Stimulated activated CD8-positive, alpha-beta memory T cell treated with anti-CD3 and anti-CD28 coated beads, Interleukin-7, amount 100 ng/mL, for 24 hours (primary cell): Measurements from ENCODE around the gene HHAT.

ENCODE experiments used
- DNase-seq: peaks from one replicate; pipeline ENCODE4 v3.0.0-alpha.2; 2020; ENCODE audit warnings: low read depth

The HHAT gene

DNA sequence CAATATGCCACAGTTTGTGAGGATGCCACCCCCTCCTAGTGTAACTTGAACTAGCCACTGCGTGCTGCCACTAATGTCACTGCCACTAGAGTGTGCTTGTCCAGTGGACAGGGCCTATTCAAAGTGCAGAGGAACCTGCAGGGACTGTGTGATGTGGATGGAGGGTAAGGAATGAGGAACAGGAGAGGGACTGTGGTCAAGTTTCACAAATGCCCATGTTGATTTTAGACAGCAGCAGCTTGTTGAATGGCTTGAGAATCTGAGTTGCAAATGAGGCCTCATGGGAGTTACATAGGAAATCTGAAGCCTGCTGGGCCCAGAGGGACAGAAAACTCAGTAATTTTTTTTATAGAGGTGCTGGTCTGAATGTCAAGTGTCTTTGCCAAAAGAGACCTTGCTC lies 112.3 kb downstream of the HHAT start:
- no peak for DNase-seq

DNA sequence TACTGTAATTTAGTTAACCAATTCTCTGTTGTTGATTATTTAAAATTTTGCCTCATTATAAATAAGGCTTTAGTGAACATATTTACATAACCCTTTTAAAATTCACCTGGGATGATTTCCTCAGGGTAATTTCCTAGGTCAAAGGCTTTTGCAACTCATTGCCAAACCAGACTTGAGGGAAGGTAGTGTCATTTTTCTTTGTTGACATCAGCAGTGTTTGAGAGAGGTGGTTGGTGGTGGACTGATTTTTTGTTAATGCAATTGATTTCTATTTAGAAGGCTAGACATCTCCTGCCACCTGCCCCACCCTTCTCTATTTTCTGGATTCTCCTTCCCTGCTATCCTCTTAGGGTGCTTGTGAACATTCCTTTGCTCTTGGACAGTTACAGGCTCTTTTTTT lies 116.8 kb downstream of the HHAT start:
- no peak for DNase-seq

DNA sequence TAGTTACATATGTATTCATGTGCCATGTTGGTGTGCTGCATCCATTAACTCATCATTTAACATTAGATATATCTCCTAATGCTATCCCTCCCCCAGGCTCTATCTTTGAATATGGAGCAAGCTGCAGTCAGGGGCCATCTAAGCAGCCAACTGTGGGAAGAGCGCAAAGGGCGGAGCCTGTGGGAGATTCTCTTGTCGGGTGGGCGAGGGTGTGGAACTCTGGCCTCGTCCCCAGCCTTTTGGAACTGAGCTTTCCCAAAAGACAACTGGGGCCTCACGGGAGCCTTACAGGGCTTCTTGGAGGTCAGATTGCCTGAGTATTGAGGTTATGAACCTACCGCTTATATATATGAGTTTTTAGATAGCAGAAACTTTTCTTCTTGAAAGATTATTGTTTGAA lies 117.2 kb downstream of the HHAT start:
- DNase-seq: no peak

DNA sequence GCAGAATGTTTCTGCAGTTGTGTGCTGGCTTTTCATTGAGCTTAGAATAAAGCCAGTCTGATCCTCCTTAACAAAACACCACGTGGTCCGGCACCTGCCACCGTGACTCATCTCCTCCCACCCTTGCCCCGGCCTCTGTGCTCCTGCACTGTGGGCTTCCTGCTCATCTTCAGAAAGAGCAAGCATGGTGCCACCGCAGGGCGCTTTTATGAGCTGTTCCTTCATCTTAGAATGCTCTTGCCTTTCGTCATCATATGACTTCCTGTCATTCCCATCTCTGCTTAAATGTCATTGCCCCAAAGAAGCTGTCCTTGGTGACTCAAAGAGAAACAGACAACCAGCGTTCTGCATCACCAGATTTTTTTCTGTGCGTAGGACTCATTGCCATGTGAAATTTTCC lies 117.8 kb downstream of the HHAT start:
- peak; percentile 57 for DNase-seq

DNA sequence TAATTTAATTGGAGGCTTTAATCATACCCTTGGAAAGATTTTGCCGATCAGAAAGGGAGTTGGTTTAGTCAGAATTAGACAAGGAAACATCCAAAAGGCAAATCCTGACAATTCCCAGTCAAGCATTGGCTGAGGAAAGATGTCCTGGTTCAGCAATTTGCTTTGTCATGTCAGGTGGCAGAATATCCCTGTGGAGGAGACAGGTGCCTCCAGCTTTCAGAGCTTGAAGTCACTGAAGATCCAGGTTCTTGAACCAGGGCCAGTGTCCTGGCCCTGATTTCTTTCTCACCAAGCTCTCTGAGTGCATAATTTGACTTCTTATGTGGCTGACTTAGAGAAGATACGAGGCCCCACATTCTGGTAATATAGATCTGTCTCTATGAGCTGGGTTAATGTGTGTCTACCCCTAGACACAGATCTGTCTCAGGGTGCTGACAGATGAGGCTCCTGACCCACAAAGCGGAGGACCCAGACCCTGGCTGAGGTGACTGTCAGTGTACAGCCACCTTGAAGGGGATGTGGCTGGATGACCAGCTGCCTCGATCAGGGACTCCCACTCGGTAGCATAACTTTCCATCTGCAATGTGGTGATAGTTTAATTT lies 118.9 kb downstream of the HHAT start:
- no peak for DNase-seq

DNA sequence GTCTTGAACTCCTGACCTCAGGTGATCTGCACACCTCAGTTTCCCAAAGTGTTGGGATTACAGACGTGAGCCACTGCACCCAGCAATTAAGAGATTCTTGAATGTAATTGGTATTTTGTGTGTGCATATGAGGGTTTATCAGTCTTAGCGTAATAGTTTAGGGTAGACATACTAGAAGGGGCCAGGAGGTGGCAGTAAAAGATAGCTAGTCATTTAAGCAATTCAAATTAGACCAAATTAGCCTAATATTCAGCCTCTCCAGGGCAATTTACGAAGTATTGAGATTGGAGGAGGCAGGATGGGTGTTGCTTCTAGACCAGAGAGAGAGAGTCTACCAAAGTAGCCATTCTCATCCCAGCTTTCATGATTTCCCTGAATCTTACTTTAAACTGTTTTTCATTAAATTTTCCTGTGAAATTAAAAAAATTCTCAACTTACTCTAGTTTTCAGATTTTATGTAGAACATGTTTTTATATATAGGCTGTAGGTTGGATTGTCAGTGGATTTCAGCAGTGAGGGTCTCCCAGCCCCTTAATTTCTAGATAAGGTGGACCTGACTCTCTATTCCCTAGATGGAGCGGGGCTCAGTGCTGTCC lies 119.7 kb downstream of the HHAT start:
- no peak for DNase-seq

DNA sequence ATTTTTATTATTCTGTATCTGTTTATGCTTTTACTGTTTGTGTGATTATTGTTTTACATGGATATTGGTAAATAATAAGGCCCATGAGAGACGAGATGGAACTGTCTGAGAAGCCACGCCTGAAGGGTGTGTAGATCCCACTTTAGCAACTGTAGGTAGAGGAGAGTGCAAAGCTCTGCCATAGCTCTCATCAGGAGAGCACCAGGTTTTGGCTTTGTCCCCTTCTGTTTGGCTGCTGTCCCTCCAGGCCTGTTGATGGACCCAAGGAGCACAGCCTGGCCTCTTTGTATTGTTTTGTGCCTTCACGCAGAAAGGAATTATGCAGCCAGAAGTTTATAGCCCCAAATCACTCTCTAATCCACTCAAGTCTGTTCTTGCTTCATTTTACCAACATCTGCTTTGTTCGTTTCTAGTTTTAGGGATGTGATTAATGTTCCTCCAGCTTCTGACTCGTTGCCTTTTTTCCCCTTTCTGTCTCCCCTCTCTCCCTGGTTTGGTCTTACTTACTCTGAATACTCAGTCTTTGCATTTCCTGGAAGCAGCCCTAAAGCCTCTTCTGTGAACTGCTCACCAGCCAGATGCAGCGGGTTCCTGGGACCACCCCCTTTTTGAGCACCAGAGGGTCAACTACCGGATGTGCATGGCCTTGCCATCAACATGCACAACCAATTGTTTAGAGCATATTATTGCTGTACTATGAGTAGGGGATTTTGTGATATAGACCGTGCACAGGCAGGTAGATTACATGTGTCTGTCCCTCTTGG lies 127.3 kb downstream of the HHAT start:
- no peak for DNase-seq

DNA sequence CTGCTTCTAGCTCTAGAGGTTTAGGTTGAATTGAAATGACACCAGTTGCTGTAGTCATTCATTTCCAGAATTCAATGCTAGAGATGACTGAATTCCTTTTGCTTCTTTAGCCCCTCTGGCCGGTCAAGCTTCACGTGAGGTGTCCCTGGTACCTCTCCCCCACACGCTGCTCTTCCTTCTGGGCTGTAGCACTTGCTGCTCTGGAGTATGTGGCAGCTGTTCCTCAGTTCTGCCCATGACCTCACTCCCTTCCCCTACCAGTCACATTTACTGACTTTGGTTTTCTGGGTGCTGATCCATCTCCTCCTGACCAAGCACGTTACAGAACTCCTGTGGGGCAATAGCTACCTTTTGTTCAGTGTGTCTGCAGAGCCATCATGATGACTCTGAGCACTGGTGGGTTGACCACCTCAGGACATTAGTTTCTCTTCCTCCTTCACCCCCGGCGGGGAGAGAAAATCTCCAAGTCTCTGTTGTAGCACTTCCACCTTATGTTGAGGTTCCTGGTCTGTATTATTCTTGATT lies 128.1 kb downstream of the HHAT start:
- DNase-seq: no peak

DNA sequence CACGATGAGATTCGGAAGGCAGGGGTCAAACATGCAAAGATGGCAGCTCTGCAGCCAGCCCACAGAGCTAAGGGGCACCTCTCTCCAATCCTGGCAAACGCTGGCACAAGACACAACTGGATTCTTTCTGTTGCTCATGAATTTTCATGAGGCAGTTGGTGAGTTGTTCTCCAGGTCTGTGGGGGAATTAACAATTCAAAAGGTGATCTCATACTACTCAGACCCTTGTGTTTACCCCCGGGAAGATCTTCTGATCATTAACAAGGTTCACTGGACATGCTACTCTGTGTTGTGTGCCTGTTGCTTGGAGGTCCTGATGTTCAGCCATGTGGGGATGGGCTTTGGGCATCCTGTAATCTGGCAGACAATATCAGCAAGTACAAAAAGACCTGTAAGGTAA lies 128.9 kb downstream of the HHAT start:
- DNase-seq: no peak

DNA sequence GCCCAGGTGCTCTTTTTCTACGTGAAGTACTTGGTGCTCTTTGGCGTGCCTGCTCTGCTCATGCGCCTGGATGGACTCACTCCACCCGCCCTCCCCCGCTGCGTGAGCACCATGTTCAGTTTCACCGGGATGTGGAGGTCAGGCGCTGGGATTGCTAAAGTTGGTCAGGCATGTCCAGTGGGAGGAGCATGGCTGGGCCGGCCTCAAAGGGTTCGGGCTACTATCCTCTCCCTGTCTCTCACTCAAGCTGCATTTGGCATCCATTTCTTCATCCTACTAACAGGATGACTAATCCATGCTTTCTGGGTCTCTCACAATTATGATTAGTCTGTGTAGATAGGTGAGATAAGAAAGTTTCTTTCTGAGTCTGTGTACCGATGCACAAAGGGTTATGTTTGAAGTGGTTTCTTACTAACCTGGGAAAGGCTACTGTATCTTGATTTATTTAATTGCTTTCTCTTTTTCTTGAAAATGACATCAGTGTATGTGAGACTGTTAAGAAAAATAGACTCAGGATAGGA lies 135.9 kb downstream of the HHAT start:
- DNase-seq: no peak

DNA sequence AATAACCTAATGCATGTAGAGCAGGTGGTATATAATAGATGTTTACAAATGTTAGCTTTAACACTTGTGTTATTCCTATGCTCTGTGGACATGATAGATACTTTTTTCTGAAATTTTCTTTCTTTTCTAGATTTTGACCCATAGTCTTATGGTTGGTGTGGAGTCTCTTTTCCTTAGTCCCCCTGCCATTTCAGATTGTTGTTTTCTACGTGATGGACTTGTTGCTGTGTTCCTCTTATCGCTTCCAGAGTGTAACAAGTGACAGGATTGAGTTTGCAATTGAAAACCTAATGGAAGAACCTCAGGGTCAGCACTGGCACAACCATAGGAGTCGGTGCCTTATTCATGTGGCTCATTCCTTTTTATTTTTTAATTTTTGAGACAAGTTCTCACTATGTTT lies 136.4 kb downstream of the HHAT start:
- no peak for DNase-seq

DNA sequence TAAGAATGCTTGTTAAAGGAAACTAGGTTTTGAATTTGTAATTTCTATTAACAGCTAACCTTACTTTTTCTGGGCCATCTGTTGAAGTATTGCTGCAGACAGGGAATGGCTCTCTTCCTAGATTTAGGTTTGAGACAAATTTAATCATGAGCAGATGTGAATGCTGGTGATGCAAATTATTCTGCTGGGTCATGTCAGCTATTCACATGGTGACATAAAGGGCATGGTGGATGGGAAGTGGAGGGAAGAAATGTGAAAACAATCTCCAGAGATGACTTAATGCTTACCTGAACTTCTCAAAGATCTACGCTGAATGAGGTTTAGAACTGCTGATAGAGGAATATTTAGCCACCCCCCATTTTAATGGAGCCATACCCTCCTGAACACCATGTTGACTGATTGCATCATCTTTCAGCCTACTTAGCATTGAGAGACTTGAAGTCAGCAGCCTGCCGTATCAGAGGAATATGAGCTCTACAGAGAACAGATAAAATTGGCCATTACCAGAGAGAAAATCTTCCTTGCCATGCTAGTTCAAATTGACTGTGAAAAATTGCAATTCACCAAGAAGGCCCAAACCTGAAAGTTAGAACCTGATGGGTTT lies 138.8 kb downstream of the HHAT start:
- no peak for DNase-seq

DNA sequence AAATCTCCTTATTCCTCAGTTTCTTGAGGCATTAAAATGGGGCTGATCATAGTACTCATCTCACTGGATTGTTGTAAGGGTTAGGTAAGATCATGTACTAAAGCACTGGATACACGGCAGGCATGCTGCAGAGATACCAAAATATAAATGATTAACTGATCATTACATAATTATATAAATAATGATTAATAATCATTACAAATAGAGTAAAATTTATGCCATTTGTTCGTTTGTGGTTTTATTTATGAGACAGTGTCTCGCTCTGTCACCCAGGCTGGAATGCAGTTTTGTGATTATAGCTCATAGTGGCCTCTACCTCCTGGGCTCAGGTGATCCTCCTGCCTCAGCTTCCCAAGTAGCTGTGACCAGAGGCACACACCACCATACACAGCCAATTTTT lies 140.7 kb downstream of the HHAT start:
- DNase-seq: no peak

DNA sequence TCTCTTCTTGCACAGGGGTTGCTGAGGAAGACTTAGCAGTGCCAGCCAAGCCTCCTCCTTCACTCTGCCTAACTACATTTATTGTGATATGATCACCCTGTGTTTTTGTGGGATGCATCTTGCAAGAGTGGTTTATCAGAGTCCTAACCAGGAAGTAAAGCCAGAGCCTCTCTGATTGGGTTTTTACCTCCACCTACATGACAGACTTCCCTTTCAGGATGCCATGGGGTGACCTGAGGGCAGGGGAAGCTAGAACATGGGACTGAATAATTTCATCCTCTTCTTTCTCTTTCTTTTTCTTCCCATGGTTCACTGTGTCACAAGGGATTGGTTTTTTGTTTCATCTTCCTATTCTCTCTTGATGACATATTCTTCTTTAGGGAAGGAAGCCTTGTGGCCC lies 146.6 kb downstream of the HHAT start:
- no peak for DNase-seq

DNA sequence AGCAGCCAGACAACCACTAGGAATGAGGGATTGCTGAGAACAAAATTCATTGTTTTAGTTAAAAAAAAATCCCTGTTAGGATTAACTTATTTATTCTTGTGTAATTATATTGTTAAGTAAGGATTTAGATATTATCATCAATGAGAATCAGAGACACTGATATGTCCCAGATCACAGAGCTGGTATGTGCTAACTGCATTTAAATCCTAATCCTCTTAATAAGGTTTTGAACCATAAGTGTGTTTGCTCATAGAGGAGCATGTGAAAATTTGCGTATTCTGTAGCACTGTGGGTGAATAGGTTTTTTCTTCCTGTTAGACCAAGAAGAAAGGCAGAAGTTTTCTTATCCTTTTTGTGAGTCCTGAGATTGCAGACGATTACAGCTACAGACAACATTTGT lies 147.1 kb downstream of the HHAT start:
- DNase-seq: no peak

DNA sequence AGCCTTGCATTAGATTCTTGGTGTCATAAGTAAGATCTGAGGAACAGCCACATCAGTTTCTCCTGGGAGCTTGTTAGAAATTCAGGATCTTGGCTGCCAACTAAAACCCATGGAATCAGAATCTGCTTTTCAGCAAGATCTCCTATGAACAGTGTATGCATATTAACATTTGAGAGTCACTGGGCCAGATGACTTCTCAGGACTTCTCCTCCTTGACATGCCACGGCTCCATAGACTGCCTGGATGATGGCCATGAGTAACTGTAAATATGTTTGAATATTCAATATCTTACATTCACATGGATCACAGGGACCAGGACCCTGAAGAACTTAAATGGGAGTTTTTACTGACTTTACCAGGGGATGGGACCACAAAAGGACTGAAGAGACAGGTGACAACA lies 148.0 kb downstream of the HHAT start:
- DNase-seq: no peak

DNA sequence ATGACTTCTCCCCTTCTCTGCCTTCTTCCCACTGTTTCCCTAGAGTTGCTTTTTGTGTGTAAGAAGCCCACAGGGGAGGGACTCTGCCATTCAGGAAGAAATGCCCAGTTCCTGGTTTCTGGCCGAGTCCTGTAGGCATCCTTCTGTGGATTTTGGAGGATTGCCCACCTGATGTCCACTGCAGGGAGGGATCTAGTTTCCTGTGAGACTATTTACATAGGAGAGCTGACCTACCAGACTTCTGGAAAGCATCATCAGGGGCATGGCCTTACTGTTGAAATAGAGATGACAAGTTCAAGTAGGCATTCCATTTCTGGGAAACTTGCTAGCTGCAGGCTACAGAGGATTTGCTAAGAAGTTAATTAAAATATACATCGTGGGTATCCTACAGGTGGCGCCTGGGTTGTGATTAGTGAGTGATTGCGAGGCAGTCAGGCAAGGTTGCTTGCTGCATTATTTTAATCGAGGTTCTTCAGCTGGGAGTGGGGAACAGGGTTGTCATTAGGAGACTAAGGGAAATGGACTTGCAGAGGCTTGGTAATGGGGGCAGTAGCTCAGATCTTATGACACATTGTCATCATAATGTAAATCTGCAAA lies 148.7 kb downstream of the HHAT start:
- DNase-seq: no peak

DNA sequence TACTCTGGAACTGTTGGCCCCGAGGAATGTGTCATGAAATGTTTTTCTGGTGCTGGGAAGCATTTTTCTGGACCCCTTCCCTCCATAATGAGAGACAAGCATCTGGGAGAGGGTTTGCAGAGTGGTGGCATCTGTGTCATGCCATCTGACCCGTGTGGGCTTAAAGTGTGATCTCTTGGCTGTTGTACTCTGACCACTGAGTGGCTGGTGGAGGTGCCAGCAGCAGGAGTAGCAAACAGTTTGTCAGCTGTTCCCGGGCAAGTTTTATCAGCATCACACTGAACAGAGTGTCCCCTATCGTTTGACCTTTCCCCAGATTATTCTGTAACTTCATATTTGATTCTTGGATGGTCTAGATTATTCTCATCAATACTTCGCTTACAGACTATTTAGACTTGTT lies 150.1 kb downstream of the HHAT start:
- no peak for DNase-seq

DNA sequence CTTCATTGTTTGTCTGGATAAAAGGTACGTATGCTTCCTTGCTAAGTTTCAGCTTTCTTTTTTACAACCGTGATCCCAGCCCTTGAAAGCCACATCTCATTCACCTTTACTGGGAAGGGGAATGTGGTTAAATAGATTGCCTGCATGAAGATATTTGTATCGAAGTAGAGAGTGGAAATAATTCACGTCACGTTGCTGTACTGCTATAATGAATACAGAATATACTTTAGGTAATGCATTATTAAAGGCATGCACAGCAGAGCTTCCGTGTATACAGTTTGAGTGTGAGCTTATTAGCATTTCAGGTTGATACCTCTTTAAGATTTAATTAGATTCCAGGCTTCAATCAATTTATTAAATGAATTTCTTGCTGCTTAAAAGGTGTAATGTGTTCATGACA lies 153.8 kb downstream of the HHAT start:
- DNase-seq: no peak

DNA sequence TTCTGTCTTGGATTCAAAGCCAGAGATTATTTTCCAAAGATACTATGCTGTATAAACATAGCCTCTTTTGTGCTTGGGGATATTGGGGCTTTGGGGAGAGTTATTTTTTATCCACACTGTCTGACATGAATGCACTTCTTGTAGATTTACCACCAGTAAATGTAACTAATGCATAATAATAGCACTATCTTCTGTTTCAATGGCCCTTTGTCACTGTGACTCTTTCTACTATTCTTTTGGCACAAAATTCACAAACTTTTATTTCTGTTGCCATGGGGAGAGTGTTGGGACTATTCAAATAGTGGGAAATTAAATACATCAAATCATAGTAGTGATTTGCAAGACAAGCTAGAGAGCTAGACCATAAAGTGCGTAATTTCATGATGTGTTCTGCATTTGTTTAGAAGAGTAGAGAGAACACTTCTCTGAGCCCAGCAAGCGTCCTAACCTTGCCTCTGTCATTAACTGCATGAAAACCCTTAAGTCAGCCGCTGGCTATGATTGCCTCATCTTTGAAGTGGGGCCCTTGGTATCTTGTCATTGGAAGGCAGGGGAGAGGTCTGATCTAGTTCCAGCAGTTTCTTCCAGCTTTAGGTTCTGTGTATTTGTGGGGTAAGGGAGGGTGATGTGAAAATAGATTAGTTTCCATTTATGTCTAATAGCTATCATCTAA lies 154.4 kb downstream of the HHAT start:
- DNase-seq: no peak

DNA sequence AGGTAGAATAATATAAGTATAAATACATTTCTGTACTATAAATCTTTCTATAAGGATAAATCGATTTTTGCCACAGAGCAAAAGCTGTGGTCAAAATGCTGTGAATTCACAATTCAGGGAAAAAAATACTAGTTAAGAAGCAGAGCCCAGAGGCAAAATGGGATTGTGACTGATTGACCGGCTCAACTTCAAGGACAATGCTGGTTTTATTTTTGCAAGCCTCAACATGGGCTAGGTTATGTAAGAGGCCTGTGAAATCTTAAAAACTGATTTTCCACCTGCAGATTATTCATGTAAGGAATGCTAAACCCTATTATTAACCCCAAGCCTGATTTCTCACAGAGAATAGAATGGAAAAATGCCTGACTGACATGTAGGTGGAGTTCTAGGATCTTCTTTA lies 155.1 kb downstream of the HHAT start:
- DNase-seq: no peak

DNA sequence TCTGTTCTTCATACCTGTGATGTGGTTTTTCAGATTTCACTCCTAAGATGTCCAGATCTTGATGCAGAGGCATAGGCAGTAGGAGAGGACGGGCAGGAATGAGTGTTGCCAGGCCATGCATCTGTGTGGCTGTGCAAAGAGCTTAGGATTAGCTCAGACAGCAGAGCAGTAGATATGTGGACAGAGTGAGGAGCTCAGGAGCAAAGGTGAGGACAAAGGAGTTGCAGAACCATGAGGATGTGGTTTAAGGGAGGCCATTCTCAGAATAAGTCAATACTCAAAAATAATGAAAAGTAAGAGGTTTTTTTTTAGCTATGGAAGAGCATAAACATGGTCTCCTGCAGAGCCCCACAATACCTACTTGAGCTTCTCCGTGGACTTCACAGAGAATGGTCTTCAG lies 158.3 kb downstream of the HHAT start:
- no peak for DNase-seq
